Measurements from ENCODE around the gene TMEM121B.

The TMEM121B gene

DNA sequence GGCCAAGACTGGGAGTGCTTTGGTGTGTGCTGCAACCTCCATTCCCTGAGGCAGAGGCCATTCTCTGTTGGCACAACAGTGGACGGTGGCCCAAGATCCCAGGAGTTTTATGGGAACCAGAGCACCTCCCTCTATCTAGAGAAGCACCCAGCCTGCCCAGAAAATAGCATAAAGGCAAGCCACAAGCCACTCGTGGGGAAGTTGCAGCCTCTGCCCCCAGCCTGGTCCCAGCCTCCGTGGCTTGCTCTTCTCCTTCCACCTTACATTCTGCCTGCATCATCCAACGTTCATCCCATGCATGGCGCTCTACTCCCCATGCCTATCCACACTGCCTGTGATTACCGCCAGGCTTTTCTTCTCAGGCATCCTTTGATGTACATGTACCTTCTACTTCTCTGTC, 20.5 kb downstream of the TMEM121B start:
- no peaks in the 10 kb centered on the region for H3K27me3 ChIP-seq (ENCODE audit: insufficient read depth, low read length)
- H3K9me3 ChIP-seq (ENCODE audit: insufficient read depth, low read depth, low read length), result no peaks in the 10 kb centered on the region
- H3K36me3 ChIP-seq (ENCODE audit: insufficient read depth, low read depth, low read length), result peaks cover 10% of the 10 kb centered on the region
- no peak overlapping the region for H3K27ac ChIP-seq (ENCODE audit: low read length)
- no peak overlapping the region for H3K9ac ChIP-seq (ENCODE audit: low read depth, low read length)
- H3K4me1 ChIP-seq (ENCODE audit: insufficient read depth, low read length), result no peaks in the 10 kb centered on the region
- no peak overlapping the region for H3K4me3 ChIP-seq (ENCODE audit: low read length)

DNA sequence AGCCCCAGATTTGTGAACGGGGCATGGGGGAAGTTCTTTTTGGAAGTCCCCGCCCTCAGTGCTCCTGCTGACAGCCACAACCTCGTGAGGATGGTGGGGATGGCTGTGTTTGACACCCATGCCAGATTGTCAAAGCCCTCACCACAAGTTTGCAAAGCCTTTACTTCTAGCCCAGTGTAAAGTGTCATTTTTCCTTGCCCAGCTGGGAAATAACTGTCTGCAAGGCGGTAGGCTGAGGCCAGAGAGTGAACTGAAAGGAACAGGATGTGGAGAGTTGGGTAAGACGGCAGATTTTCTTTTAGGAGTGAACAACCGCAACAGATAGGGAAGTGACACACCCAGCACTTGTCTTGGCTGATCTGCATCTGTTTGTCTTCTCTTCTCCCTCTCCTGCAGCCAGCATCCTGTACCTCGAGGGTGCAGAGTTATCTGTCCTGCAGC, 22.8 kb downstream of the TMEM121B start:
- Histone ChIP-seq H3K4me1 (ENCODE audit: insufficient read depth, low read length) (no peaks in the 10 kb centered on the region), H3K27me3 (ENCODE audit: insufficient read depth, low read length) (no peaks in the 10 kb centered on the region), H3K27ac (ENCODE audit: low read length) (no peak overlapping the region), H3K4me3 (ENCODE audit: low read length) (no peak overlapping the region), H3K9me3 (ENCODE audit: insufficient read depth, low read depth, low read length) (no peaks in the 10 kb centered on the region), H3K36me3 (ENCODE audit: insufficient read depth, low read depth, low read length) (peaks cover 10% of the 10 kb centered on the region), H3K9ac (ENCODE audit: low read depth, low read length) (no peak overlapping the region)

DNA sequence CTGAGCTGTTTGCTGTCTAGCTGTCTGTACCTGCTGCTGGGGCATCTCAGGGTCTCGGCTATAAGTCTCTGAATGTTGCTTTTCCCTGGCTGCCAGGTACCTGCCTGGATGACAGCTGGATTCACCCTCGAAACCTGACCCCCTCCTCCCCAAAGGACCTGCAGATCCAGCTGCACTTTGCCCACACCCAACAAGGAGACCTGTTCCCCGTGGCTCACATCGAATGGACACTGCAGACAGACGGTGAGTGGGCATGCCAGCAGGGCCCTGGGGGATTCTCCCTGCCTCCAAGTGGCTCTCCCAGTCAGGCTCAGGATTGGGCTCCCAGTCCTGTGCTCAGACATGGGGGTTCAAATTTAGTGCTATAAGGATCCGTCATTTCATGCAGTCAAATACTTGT, 23.5 kb downstream of the TMEM121B start:
- no peaks in the 10 kb centered on the region for H3K9me3 ChIP-seq (ENCODE audit: insufficient read depth, low read depth, low read length)
- H3K4me1 ChIP-seq (ENCODE audit: insufficient read depth, low read length), result no peaks in the 10 kb centered on the region
- H3K27ac ChIP-seq (ENCODE audit: low read length), result no peak overlapping the region
- H3K36me3 ChIP-seq (ENCODE audit: insufficient read depth, low read depth, low read length), result peaks cover 10% of the 10 kb centered on the region
- H3K4me3 ChIP-seq (ENCODE audit: low read length), result no peak overlapping the region
- H3K9ac ChIP-seq (ENCODE audit: low read depth, low read length), result no peak overlapping the region
- H3K27me3 ChIP-seq (ENCODE audit: insufficient read depth, low read length), result no peaks in the 10 kb centered on the region

DNA sequence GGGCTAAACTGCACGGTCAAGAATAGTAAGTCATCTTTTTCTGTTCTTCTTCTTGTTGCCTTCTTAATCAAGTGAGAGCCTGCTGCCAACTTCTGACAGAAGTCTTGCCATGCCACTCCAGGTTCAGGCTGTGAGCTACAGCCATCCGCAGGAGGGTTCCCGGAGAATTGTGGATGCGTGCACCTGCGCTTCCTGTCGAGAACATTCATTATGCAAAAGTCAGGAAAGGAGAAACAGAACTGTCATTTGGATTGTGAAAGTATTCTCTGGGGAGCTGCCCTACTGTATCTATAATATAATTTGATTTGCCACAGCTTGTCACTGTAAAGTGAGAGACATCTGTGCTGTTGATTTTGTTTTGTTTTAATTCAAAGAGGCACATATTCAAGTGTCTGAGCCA, 24.1 kb downstream of the TMEM121B start:
- peaks cover 5% of the 10 kb centered on the region; the same call in 1 of the 2 replicates for H3K36me3 ChIP-seq (ENCODE audit: insufficient read depth, low read depth, low read length)
- H3K9me3 ChIP-seq (ENCODE audit: insufficient read depth, low read depth, low read length), result no peaks in the 10 kb centered on the region
- no peak overlapping the region for H3K4me3 ChIP-seq (ENCODE audit: low read length)
- no peak overlapping the region for H3K9ac ChIP-seq (ENCODE audit: low read depth, low read length)
- no peaks in the 10 kb centered on the region for H3K27me3 ChIP-seq (ENCODE audit: insufficient read depth, low read length)
- no peaks in the 10 kb centered on the region for H3K4me1 ChIP-seq (ENCODE audit: insufficient read depth, low read length)
- H3K27ac ChIP-seq (ENCODE audit: low read length), result no peak overlapping the region

DNA sequence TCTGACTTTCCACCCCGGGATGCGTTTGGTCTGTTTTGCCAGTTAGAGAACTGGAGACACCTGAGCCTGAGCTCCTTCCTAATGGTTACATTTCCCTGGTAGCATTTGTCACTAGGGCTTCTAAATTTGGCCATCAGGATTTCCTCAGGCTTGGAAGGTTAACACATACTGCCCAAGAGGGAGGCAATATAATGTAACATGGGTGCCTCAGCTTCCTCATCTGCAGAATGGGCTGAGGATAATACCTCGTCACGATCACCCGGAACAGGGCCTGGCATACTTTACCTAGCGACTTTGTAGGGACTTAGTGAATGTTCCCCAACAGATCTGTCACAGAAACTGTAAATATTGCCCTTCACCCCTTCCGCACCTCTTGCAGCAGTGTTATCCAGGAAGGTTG, 25.1 kb downstream of the TMEM121B start:
- H3K4me1 ChIP-seq (ENCODE audit: insufficient read depth, low read length), result no peaks in the 10 kb centered on the region
- H3K9ac ChIP-seq (ENCODE audit: low read depth, low read length), result no peak overlapping the region

DNA sequence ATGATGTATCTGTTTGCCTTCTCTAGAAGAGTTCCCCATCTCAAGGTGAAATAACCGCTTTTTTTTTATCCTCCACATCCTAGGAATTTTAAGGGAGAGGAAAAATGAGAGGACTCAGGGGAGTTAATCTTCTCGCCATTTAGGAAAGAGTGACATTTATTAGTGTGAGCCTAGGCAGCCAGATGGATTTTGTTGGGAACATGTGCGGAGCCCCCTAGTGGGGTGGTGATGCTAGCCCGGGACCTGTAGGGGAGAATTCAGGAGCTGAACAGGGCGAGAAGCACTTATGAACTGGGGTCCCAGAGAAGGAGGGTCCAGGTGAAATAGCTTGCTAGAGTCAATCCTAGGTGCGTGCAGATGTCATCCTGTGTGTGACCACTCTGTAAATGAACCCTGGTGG, 25.6 kb downstream of the TMEM121B start:
- no peaks in the 10 kb centered on the region for H3K4me1 ChIP-seq (ENCODE audit: insufficient read depth, low read length)
- no peaks in the 10 kb centered on the region for H3K27me3 ChIP-seq (ENCODE audit: insufficient read depth, low read length)
- no peak overlapping the region for H3K27ac ChIP-seq (ENCODE audit: low read length)
- peaks cover 4% of the 10 kb centered on the region; the same call in 1 of the 2 replicates for H3K36me3 ChIP-seq (ENCODE audit: insufficient read depth, low read depth, low read length)
- H3K4me3 ChIP-seq (ENCODE audit: low read length), result no peak overlapping the region
- no peaks in the 10 kb centered on the region for H3K9me3 ChIP-seq (ENCODE audit: insufficient read depth, low read depth, low read length)
- H3K9ac ChIP-seq (ENCODE audit: low read depth, low read length), result no peak overlapping the region

More for the DNA sequence above, 25.1 kb downstream of the TMEM121B start:
- Histone ChIP-seq H3K27ac (ENCODE audit: low read length) (no peak overlapping the region), H3K9me3 (ENCODE audit: insufficient read depth, low read depth, low read length) (no peaks in the 10 kb centered on the region), H3K4me3 (ENCODE audit: low read length) (no peak overlapping the region), H3K36me3 (ENCODE audit: insufficient read depth, low read depth, low read length) (peaks cover 5% of the 10 kb centered on the region; the same call in 1 of the 2 replicates), H3K27me3 (ENCODE audit: insufficient read depth, low read length) (no peaks in the 10 kb centered on the region)

DNA sequence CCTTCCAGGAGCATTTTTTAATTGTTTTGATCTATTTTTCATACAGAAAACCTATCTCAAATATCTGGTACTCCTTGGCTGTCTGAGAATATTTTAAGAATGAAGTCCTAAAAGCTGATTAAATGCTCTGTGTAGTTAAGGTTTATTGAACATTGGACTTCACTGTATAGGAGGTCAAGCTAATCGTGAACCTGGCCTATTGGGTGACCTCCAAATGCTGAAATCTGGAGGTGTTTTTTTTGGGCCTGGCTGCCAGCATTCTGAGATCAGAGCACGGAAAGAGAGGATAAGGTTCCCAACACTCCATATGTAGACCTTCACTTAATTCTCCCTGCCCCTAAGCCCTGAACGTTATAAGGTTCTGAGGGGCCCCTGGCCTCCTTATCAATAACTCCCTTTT, 28.1 kb downstream of the TMEM121B start:
- Histone ChIP-seq H3K4me3 (ENCODE audit: low read length) (no peak overlapping the region), H3K9ac (ENCODE audit: low read depth, low read length) (no peak overlapping the region), H3K27me3 (ENCODE audit: insufficient read depth, low read length) (no peaks in the 10 kb centered on the region), H3K27ac (ENCODE audit: low read length) (no peak overlapping the region), H3K4me1 (ENCODE audit: insufficient read depth, low read length) (no peaks in the 10 kb centered on the region), H3K36me3 (ENCODE audit: insufficient read depth, low read depth, low read length) (no peaks in the 10 kb centered on the region), H3K9me3 (ENCODE audit: insufficient read depth, low read depth, low read length) (no peaks in the 10 kb centered on the region)

DNA sequence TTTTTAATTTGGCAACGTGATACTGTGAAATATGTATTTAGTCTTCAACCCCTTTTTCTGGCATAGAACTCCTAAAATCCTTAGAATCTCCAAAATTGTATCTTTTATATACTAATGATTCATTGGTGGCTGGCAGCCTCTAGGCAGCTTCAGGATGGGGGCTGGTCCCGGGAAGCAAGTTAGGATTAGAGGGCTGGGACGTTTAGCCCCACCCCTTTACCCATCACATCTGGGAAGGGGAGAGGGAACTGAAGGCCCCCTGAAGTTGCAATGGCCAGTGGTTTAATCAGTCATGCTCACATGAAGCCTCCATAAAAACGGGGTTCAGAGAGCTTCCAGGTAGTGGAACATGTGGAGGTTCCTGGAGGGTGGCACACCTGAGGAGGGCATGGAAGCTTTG, 29.3 kb downstream of the TMEM121B start:
- Histone ChIP-seq H3K4me1 (ENCODE audit: insufficient read depth, low read length) (no peaks in the 10 kb centered on the region), H3K9ac (ENCODE audit: low read depth, low read length) (no peak overlapping the region), H3K36me3 (ENCODE audit: insufficient read depth, low read depth, low read length) (no peaks in the 10 kb centered on the region), H3K27ac (ENCODE audit: low read length) (no peak overlapping the region), H3K4me3 (ENCODE audit: low read length) (no peak overlapping the region), H3K27me3 (ENCODE audit: insufficient read depth, low read length) (peaks cover 11% of the 10 kb centered on the region), H3K9me3 (ENCODE audit: insufficient read depth, low read depth, low read length) (no peaks in the 10 kb centered on the region)

DNA sequence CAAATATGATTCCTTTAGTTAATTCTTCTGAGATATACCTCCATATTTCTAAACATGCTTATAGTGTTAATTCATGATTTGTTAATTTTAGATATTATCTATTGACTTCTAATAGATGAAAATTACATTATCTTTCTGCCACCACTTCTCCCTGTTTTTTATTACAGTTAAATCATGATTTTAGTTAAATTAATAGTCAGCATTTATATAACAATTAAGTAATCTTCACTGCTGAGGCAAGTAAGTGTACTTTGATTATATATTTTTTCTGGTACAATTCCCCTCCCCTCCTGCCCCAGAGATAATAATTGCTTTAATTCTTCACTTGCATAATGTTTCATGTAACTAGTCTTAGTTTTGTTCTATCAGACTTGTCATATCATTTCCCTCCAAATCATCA, 30.6 kb downstream of the TMEM121B start:
- no peak overlapping the region for H3K27ac ChIP-seq (ENCODE audit: low read length)
- no peaks in the 10 kb centered on the region for H3K9me3 ChIP-seq (ENCODE audit: insufficient read depth, low read depth, low read length)
- H3K9ac ChIP-seq (ENCODE audit: low read depth, low read length), result no peak overlapping the region
- peaks cover 24% of the 10 kb centered on the region for H3K27me3 ChIP-seq (ENCODE audit: insufficient read depth, low read length)
- H3K36me3 ChIP-seq (ENCODE audit: insufficient read depth, low read depth, low read length), result no peaks in the 10 kb centered on the region
- no peaks in the 10 kb centered on the region for H3K4me1 ChIP-seq (ENCODE audit: insufficient read depth, low read length)
- no peak overlapping the region for H3K4me3 ChIP-seq (ENCODE audit: low read length)

DNA sequence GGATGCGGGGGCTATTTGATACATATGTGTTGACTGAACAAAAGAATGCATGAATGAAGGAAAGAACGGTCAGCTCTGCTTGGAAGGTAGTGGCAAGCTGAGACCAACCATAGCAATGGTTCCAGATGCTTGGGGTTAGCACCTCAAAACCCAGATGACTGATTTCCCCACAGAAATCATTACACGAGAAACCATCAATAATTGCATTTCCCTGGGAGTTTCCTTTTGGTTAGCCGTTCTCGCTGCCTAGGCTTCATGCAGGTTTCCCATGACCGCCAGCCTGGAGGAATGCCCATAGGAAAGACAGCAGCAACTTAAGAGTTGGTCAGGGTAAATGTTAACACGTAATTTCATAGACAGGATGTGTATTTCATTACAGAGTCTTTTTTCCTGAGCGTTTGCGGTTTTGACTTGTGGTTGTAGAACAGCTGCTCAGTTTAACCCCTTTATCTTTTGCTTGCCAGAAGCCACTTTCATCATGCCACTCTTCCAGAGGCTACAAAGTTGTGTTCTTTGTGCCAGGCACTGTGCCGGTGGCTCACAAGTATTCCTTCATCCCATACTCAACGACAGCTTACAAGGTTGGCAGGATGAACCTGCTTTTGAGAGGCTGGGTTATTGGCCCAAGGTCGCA, 33.5 kb downstream of the TMEM121B start:
- no peak overlapping the region for H3K4me3 ChIP-seq (ENCODE audit: low read length)

DNA sequence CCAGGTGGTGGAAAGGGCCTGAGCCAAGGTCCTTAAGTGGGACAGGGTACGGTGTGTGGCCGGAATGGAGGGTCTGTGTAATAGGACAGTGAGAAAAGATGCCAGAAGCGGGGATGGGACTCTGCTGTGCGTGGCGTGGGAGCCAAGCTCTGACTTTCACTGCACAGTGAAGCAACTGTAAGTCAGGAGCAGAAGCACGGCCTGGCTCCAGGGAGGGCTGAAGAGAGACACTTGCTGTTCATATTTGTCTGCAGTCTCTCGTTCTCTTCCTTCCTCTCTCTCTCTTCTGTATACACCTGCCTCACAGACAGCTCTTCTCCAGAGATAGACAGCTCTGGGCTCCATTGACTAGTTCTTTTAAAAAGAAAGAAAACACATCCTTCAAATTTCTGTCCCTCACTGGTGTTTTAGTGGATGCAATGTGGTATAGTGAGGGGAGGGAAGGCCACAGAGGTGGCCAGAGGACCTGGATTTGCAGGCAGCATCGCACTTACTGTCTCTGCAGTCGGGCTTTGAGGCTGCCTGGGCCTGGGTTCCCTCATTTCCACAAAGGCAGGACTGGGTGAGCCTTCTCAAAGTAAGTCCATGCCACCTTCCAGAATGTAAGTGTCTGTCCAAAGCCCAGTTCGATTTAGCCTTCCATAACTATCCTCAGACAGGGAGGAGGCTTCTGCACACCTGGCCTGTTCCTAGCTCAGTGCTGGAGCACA, 34.2 kb downstream of the TMEM121B start:
- Histone ChIP-seq H3K9ac (ENCODE audit: low read depth, low read length) (no peak overlapping the region), H3K27ac (ENCODE audit: low read length) (no peak overlapping the region), H3K27me3 (ENCODE audit: insufficient read depth, low read length) (peaks cover 46% of the 10 kb centered on the region), H3K9me3 (ENCODE audit: insufficient read depth, low read depth, low read length) (no peaks in the 10 kb centered on the region), H3K36me3 (ENCODE audit: insufficient read depth, low read depth, low read length) (no peaks in the 10 kb centered on the region), H3K4me1 (ENCODE audit: insufficient read depth, low read length) (no peaks in the 10 kb centered on the region), H3K4me3 (ENCODE audit: low read length) (no peak overlapping the region)

More for the DNA sequence above, 33.5 kb downstream of the TMEM121B start:
- Histone ChIP-seq H3K9me3 (ENCODE audit: insufficient read depth, low read depth, low read length) (no peaks in the 10 kb centered on the region), H3K36me3 (ENCODE audit: insufficient read depth, low read depth, low read length) (no peaks in the 10 kb centered on the region), H3K9ac (ENCODE audit: low read depth, low read length) (no peak overlapping the region), H3K4me1 (ENCODE audit: insufficient read depth, low read length) (no peaks in the 10 kb centered on the region), H3K27me3 (ENCODE audit: insufficient read depth, low read length) (peaks cover 46% of the 10 kb centered on the region), H3K27ac (ENCODE audit: low read length) (no peak overlapping the region)

DNA sequence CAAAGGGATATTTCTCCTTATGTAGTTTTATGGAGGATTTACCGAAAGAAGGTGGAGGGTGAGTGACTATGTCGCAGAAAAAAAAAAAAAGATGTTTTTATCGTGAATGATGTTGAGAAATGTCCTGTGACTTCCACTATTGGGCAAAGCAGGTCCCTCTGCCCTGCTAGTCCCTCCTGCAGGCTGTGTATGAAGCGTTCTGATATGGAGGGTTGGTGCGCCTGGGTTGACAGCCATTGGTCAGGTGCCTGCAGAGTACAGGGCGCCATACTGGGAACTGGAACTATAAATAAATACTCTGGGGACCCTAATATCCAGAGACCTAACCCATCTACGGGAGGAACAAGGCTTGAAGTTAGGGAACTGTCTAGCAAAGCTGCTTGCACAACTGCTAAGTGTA, 34.9 kb downstream of the TMEM121B start:
- Histone ChIP-seq H3K9ac (ENCODE audit: low read depth, low read length) (no peak overlapping the region), H3K9me3 (ENCODE audit: insufficient read depth, low read depth, low read length) (no peaks in the 10 kb centered on the region), H3K27ac (ENCODE audit: low read length) (no peak overlapping the region), H3K4me3 (ENCODE audit: low read length) (peak overlapping the region; percentile 76; the same call in 1 of the 2 replicates), H3K27me3 (ENCODE audit: insufficient read depth, low read length) (peaks cover 46% of the 10 kb centered on the region), H3K4me1 (ENCODE audit: insufficient read depth, low read length) (no peaks in the 10 kb centered on the region), H3K36me3 (ENCODE audit: insufficient read depth, low read depth, low read length) (no peaks in the 10 kb centered on the region)
